ENCODE data around the gene SAMD11.
"Not testable (repeated sequence)": the region's sequence is repeated elsewhere in the genome, so short reads cannot be mapped to it uniquely, and the experiment has no call there.

Gene SAMD11

GRCh38 chr1:934991-935750, 11.4 kb downstream of the SAMD11 start:
- no peak for DNase-seq

- DNase-seq, result no peak
Measured at GRCh38 chr1:935751-936231, 12.1 kb downstream of the SAMD11 start.

DNA sequence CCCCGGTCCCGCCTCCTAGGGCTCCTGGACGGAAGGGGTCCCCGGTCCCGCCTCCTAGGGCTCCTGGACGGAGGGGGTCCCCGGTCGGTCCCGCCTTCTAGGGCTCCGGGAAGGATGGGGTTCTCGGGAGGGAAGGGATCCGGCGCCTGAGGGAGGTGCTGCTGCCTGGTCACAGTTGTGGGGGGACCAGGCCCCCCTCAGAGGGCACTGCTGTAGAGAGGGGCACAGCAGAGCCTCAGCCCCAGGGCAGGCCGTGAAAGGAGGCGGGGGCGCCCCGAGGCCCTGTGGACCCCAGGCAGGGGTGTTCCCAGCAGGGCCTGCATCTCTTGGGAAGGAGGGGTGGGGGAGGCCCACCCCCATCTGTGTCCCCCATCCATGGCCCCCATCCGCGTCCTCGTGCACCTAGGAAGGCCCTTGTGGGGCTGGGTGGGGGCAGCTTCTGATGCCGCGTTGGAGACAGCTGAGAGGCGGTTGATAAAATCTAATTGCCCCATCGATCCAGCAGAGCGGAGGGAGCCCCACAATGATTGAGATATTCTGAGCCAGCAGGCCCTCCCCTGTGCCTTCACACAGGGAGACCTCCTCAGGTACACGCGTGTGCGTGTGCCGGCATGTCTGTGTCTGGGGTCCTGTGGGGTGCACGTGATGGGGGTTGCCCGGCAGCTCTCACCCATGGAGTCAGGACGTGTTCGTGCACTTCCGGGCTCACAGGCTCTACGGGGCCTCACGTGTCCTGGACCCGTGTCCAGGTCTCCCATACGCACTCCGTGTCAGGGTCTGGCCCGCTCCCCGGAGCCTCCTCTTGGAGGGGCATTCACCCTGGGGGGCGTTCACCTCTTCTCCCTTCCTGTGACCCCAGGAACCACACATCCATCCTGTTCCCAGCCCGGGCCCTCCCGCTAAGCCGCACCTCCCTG, 12.9 kb downstream of the SAMD11 start:
- no peak for DNase-seq

DNA sequence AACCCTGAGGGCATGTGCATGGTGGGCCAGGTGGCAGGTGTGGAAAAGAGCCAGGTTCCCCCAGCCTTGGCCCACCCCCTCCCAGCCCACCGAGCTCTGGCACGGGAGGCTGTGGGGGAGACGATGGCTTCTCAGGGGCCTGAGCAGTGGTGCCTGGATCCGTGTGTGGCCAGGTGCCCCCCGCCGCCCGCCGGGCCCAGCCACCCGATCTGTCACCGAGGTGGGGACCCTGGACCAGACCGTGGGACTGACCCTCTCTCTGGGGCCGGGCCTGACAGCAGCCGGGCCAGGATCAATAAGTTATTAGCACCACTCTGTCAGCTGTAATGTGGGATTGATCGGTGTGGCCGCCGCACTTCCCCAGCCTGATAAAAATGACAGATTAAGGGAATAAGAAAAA, 13.8 kb downstream of the SAMD11 start:
- no peak for DNase-seq

DNA sequence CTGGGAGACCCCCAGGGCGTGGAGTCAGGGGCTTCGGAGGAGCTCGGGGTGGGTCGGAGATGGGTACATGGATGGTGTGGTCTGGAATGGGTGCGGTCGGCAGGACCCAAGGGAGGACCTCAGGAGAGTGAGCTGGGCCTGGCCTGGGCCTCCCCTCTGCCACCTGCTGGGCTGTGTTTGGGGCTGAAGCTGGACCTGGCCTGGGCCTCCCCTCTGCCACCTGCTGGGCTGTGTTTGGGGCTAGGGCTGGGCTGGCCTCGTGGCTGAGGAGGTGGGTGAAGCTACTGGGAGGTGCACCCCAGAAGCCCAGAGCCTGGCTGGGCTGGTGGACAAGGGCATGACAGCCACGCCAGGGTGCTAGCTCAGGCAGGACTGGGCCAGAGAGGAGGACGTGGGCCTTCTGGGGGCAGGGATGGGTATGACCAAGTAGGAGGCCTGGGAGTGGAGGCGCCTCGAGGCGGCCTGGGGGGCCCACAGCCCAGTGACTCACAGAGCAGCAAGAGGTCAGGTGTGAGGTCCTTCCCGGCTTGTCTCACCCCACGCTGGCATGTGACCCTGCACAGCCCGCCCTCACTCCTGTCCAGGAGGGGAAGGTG, 14.5 kb downstream of the SAMD11 start:
- DNase-seq, result peak; percentile 47

- no peak for DNase-seq
Measured at GRCh38 chr1:938711-939489, 15.2 kb downstream of the SAMD11 start.

DNA sequence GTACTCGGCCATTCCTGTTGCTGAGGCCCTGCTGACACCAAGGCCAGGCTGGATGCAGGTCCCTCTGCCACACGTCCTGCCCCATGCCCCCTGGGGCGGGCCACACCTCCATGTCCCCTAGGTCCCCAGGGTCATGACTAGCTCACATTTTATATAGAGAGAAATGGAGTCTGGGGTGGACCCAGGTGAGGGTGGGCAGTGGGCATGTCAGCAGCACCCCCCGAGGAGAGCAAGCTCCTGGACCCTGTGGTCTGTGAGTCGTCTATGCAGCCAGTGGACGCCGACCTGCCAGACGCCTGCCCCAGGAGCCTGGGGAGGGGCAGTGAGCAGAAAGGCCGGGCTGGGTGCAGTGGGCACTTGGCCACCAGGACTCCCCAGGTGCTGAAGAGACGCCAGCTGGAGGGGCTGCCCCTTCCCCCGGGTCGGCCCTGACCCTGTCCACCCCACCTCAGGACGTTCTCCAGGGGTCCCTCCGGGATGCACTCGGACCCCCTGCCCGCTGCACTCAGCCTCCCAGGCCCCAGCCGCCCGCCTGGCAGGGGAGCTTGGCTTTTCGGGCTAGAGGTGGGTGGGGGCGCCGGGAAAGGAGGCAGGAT, 15.9 kb downstream of the SAMD11 start:
- no peak for DNase-seq

GRCh38 chr1:940107-941014, 16.6 kb downstream of the SAMD11 start:
- DNase-seq, result peak; percentile 49

- no peak for DNase-seq
Measured at GRCh38 chr1:941015-941587, 17.4 kb downstream of the SAMD11 start.

- peak; percentile 29 for DNase-seq
Measured at GRCh38 chr1:941588-942383, 18.1 kb downstream of the SAMD11 start.

- no peak for DNase-seq
Measured at GRCh38 chr1:942411-942821, 18.7 kb downstream of the SAMD11 start.

- no peak for DNase-seq
Measured at GRCh38 chr1:942864-943533, 19.3 kb downstream of the SAMD11 start.

- DNase-seq, result no peak
Measured at GRCh38 chr1:943545-944340, 20.0 kb downstream of the SAMD11 start.

DNA sequence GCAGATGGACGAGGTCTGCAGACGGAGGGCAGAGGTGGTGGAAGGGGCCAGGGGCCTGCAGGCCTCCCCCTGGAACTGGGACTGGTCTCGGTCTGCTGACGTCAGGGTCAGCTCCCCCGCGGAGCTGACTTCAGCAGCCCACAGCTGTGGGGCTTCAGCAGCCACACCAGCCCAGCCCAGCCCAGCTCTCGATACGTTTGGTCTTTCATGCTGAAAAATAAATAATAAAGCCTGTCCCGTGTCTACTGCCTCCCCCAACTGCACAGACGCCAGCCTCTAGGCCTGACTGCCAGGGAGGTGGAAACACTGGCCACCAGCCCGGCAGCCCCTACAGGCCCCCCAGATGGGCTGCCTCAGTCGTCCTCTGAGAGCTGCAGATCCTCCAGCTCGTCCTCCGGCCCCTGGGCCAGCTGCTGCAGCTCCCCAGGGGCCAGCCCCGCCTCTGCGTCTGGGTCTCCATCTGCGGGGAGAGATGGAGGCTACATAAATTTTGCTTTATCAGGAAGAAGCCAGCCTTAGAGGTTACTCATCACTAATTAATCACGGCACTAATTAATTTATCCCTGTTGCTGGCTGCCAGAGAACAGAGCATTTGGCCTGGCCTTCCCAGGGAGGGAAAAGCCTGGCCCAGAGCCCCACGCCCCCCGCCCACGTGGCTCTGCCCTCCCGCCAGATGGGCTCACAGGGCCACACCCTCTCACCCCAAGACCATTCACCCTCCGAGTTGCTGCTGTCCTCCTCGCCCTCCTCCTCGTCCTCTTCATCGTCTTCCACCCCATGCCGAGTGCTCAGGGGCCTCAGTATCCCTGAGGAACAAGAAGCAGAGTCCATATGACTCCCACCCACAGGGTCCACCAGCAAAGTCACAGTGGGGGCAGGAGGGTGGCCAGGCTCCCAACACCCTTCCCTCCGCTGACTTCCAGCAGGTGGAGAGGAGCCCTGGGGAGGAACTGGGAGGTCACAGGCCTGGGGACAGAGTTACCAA, 20.9 kb downstream of the SAMD11 start:
- no peak for DNase-seq

DNA sequence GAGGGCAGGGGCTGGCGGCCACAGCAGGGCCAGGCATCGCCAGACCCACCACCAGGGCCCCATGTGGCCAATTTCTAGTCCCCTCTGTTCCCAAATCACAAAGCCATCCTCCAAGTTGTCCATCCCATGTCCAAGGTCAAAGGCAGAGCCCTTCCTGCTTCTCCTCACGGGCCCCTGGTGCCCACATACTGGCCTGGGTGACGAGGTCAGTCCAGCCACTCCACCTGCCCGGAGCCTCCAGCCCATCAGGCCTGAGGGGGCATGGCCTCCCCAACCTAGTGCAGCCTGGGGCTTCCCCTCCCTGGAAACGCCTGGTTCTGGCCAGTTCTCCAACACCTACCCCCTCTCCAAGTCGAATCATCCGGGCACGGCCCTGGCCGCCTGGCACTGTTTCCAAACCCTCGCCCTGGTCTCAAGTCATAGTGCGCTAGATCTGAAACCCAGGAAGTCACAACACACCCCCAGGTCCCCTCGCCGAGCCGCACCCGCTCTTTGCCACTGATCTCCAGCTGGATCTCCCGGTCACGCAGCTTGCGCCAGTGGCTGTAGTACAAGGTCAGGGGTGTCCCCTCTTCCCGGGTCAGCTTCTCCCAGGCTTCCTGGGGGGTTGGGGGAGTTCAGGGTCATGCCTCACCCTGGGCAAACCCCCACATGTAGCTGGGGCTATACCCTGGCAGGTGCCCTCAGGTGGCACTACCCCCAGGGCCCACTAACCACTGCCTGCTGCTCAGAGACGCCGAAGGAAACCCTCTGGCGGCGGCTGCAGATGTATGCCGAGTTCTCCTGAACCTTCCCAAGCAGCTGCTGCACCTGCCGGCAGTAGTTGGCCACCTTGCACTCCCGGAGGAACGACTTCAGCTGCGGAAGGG, 22.2 kb downstream of the SAMD11 start:
- DNase-seq, result no peak

GRCh38 chr1:946811-947210, 23.1 kb downstream of the SAMD11 start:
- not testable (repeated sequence) for DNase-seq

Data from hematopoietic multipotent progenitor cell treated with erythropoietin and hydrocortisone succinate and interleukin-3 and kit ligand, for 8 days (in vitro differentiated cells).